Activated T-cell treated with anti-CD3 and anti-CD28 coated beads for 1 hour (primary cell): ENCODE measurements around the gene AK9.
A peak's percentile ranks its signal among the peaks of the same experiment; 100 is the strongest.

Experiments
- DNase-seq: peaks from one replicate; pipeline ENCODE4 v3.0.0-alpha.2; 2020; ENCODE audit warnings: low read depth

AK9 gene

DNA sequence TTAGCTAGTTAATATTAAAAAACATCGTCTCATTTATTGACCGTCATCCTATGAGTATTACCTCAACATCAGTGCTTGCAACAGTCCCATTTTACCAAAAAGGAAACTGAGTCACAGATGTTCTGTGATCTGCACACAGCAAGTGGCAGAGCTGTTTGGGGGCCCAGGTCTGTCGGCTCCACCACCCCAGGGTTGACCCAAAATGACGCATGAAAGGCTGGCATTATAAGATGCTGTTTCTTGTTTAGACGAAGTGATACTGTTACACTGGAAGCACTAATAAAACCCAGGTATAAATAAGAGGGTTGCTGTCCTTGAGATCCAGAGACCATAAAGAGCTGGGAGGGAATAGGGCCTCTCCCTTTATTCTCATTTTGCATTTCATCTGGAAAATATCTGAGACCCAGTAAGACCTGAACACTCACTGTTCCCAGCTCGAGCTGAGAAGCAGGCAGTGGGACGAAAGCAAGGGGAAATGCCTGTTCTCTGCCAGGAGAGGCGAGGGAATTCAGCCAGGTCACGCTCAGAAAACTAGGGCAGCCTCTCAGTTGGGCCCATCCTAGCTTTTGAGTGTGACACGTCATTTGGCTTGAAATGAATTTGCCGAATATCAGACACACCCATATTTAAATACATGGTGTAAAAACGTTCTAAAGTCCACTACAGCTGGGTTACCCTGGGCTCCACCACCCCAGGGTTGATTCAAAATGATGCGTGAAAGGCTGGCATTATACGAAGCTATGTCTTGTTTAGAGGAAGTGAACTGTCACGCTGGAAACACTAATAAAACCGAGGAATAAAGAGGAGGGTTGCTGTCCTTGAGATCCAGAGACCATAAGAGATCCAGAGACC lies 234.1 kb downstream of the AK9 start:
- DNase-seq: no peak

GRCh38 chr6:109456111-109456583 lies 234.9 kb downstream of the AK9 start:
- DNase-seq: no peak

GRCh38 chr6:109455437-109456110 lies 235.4 kb downstream of the AK9 start, which contains the start of gene MICAL1:
Gene MICAL1 (minus strand): TSS chr6:109455772. CDS start chr6:109454196, 1,576 bp downstream.
- DNase-seq: peak; percentile 57

GRCh38 chr6:109454496-109455436 lies 236.2 kb downstream of the AK9 start:
- peak; percentile 55 for DNase-seq

DNA sequence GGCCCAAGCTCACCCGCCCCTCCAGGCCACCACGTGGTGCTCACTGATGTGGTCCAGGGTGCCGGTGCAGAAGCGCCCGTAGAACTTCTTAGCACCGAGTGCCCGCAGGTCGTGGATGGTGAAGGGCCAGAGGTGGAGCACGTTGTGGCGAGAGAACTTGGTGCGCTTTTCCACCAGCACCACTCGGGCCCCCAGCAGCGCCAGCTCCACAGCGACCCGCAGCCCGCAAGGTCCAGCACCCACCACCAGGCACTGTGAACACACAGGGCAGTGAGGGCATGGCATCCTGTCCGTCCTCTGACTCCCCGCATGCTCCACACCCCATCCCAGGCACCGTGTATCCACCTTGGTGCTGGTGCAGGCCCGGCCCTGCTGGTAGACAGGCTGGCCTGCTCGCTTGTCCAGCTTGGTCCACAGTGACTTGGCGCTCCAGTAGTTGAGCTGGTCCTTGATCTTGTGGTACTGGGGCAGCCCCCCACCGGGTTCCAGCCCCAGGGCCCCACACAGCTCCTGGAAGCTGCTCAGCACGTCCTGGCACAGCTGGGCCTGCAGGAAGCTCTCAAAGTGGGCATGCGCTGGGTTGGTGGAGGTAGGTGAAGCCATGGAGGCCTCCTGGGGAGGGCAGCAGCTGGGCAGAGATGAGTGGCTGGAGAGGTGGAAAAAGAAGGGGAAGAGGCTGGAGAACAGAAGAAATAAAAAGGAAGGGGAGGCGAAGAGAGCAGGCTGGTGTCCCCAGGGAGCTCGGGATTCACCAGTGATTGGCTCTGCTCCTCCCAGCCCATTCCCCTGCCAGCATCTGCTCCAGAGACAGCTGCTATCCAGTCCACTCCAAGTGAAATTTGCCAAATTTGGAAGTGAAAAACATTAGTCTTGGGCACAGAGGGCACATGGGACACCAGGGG lies 237.2 kb downstream of the AK9 start:
- DNase-seq: no peak

DNA sequence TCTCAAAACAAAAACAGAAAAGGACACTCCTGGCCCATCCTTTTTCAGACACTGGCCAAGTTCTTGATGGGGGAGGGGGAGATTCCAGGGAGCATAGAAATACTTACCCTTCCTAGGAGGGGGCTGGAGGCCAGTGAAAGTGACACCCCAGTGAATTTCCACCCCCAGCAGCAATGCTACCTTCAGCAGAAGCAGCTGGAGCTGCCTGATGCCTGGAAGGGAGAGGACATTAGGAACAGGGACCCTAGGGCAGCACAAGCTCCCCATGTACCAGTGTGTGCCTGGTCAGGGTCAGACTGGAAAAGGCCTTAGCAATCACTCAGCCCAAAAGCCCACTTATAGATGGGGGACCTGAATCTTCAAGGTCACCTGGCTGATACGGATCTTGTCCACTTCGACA lies 237.8 kb downstream of the AK9 start:
- DNase-seq: no peak

DNA sequence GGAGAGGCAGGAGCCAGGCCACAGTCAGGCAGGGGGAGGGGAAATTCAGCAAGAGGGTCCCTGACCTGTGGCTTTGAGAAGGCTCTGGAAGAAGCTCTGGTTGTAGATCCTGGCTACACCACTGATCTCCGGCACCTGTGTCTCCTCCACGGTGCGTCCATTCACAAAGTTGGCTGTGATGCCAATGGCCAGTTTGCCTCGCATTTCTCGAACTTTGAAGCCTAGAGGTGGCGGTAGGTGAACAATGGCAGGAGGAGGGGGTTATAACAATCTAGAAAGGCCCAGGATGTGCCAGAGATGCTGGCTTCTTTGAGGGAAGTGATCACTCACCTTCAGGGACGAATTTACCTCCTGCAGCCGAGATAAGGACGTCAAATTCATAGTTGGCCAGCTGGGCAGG lies 238.8 kb downstream of the AK9 start:
- no peak for DNase-seq

DNA sequence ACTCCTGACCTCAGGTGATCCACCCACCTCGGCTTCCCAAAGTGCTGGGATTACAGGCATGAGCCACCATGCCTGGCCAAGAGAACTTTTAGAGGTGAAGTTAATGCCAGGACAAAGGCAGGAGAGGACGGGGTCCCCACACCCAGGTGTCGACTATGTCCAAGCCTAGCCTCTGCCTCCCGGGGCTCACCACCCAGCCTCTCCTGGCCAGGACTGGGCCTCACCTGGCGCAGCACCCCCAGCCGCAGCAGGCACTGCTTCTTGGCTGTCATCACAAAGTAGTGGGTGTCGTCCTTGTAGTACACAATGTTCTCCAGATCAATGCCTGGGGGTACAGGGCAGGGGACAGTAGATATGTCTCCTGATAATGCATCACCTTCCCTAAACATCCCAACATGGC lies 239.6 kb downstream of the AK9 start:
- no peak for DNase-seq

- DNase-seq: no peak
Observed at GRCh38 chr6:109450801-109451200, 240.2 kb downstream of the AK9 start.

- no peak for DNase-seq
Observed at GRCh38 chr6:109449795-109450673, 241.0 kb downstream of the AK9 start.

DNA sequence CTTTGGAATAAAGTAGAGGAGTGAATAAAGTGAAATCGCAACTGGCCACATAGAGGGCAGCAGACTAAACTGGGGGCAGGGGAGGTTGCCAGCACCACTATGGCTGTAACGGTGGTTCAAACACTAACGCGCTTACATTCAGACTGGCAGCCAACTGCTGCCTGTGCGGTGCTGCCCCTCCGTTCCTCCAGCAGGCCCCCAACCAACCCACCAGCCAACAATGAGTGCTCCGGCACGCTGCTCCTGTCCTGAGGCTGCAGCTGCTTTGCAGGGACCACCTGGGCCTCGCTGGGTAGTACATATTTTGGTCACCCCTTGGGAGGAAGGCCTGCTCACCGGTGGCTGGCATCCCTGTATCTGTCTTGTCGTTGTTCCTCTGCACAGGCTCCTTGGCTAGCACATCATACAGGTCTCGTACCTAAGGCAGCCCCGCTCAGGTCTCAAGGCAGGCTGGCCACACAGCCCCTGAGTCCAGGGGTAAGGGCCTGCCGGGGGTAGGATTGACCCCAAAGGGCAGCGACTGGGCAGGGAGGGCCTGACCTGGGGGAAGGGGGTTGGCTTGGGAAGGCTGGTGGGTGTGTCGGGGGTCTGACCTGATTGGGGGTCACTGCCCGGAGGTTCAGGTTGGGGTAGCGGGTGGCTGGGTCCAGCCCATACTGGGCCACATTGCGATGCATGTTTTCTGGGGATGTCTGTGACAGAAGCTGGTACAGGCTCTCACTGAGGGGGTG lies 241.8 kb downstream of the AK9 start:
- DNase-seq: no peak

GRCh38 chr6:109448615-109449014 lies 242.4 kb downstream of the AK9 start:
- DNase-seq: no peak

GRCh38 chr6:109447878-109448555 lies 243.0 kb downstream of the AK9 start:
- DNase-seq: no peak

GRCh38 chr6:109447087-109447486 lies 243.9 kb downstream of the AK9 start:
- no peak for DNase-seq

GRCh38 chr6:109446541-109446940 lies 244.5 kb downstream of the AK9 start:
- no peak for DNase-seq

DNA sequence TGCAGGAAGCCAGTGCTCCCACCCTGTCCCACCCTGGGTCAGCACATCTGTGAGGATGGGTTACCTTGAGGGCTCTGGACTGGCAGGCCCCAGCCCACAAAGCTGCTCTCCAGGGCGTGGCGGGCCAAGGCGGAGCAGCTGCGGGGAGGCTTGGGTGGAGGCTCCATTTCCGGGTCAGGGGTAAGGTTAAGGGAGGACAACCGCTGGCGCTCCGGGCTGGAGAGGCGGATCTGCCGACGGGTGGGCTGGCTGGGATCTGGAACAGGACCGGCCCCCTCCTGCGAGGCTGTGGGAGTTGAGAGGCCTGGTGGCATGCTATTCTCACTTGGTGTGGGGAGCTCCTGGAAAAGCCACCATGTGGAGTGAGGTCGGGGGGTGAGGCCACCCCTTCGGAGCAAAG lies 244.9 kb downstream of the AK9 start:
- no peak for DNase-seq

DNA sequence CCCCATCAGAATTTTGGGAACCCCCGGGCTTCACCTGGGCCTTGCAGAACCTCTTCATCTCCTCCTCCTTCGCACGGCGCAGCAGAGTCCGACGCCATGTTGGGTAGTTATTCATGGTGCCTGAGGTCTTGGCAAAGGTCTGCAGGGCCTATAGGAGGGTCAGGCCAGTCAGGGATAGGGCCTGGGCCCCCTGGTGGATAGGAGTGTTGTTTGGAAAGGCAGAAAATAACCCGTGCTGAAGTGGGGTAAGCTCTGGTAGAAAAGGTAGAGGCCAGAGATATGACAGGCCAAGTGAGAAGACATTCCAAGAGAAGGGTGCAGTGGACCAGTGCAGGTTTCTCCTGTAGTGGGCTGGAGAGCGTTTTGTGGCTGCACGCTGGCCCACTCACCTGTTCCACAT lies 245.6 kb downstream of the AK9 start:
- DNase-seq: no peak

DNA sequence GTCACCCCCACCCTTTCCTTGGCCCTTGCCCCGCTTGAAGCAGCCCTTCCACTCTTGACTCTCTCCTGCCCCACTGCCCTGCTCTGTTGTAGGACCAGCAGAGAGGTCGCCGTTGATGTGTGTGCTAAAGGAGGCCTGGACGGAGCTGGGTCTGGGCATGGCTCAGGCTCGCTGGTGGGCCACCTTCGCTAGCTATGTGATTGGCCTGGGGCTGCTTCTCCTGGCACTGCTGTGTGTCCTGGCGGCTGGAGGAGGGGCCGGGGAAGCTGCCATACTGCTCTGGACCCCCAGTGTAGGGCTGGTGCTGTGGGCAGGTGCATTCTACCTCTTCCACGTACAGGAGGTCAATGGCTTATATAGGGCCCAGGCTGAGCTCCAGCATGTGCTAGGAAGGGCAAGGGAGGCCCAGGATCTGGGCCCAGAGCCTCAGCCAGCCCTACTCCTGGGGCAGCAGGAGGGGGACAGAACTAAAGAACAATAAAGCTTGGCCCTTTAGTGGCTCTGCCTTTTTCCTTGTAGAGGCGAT lies 247.5 kb downstream of the AK9 start:
- no peak for DNase-seq
